HG02798 (cell line): ENCODE measurements around the gene EPS15.
A peak's percentile ranks its signal among the peaks of the same experiment; 100 is the strongest.

Source experiments
- ATAC-seq: cut with Tn5 transposase; IDR thresholded peaks from one replicate; pipeline ENCODE4 v1.9.1; 2021; ENCODE audit warnings: mild to moderate bottlenecking; ENCODE audit not compliant: unreplicated experiment, poor library complexity

EPS15 gene

DNA sequence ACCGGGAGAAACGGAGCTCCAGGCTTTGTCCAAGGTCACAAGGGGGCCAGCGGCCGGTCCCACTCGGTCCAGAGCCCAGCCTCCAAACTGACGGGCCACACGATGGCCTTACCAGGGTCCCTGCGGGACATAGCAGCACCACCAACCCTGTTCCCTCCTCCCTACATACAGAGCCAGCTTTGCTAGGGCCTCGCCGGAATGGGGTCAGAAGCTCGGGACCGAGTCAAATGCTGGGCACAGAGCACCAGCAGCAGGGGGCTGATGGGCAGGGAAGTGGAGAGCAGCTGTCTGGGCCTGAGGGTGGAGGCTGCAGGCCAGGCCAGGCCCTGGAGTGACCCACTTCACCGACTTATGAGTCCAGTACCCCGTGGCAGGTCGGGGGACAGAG lies 173.8 kb downstream of the EPS15 start:
- no peak for ATAC-seq

DNA sequence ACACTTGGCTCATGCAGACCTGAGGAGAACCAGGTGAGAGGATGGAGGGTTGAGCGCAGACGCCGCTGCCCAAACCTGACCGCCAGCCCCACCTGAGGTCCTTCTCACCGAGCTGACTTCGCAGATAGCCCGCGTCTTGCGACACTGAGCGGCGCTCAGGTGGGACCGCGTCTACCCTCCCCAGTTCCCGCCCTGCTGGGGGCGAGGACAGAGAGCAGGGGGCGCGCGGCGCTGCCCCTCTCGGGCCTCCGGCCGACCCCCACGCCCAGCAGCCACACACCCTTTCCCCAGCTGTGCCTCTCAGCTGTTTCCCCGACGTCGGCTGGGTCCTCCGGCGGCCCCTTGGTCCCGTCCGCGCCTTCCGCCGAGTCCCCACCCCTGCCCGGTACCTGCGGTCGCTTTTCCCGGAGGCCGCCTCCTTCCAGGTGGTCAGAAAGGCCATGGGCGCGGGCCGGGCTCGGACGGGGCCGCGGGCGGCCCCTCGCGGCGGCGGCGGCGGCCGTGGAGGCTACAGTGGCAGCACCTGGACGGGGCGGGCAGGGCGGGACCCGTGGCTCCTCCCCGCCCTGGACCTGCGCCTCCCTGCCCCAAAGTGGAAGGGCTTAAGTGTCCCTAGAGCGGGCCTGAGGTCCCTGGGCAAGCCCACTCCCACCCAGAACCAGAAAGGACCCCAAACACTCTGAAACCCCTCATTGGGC lies 174.3 kb downstream of the EPS15 start:
- no peak for ATAC-seq

DNA sequence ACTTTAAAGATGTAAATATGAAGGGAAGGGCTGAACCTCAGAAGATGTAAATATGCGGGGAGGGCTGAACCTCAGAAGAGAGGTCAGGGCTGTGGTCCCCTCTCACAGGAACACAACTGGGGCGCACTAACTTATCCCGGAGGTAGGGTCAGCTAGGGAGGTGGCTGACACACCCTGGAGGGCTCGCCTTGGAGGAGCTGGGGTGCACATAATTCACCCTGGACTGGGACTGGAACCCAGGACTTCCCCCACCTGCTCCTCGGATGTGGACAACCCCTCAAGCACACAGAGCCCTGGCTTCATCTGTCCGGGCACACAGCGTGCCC lies 174.8 kb downstream of the EPS15 start:
- no peak for ATAC-seq

DNA sequence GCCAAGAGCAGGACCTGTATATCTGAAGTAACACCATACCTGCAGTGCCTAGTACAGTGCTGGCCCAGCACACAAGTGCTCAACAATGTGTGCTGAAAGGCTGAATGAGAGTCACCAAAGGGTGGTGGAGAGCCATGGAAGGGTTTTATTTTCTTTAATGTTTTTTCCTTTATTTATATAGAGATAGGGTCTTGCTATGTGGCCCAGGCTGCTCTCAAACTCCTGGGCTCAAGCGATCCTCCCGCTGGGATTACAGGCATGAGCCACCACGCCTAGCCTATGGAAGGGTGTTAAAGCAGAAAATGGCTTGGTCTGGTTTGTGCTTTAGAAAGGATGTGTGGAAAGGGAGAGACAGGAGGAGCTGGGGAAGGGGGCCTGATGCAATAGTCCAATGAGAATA lies 175.4 kb downstream of the EPS15 start:
- ATAC-seq = no peak

- ATAC-seq = peak; percentile 4
Observed at GRCh38 chr1:51342591-51343206, 176.4 kb downstream of the EPS15 start.

GRCh38 chr1:51341876-51342496 lies 177.1 kb downstream of the EPS15 start:
- peak; percentile 59 for ATAC-seq

GRCh38 chr1:51340380-51340779 lies 178.7 kb downstream of the EPS15 start:
- no peak for ATAC-seq

- no peak for ATAC-seq
Observed at GRCh38 chr1:51336711-51337110, 182.4 kb downstream of the EPS15 start.

DNA sequence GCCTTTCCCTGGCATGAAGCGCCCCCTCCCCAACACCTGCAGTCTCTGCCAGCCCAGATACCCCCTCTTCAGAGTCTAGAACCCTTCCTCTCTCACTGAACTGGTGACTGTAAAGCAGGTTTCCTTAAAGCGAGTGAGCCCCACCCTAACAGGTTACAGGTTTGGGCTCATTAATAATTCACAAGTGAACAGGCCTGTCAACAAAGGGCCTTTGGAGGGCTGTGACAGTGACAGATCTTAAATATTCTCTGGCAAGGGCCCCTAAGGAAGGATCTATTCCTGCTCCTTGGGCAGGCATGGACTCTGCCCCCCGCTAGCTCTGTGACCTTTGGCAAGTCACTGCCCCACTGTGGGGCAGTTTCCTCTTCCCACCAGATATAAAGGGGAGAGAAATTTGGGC lies 183.1 kb downstream of the EPS15 start:
- ATAC-seq = no peak

GRCh38 chr1:51331206-51332100 lies 187.6 kb downstream of the EPS15 start:
- ATAC-seq = no peak

GRCh38 chr1:51330331-51331201 lies 188.5 kb downstream of the EPS15 start, which contains the start of gene TTC39A:
TTC39A (minus strand) TSS chr1:51330562; CDS start chr1:51330477, 85 bp downstream.
- ATAC-seq = no peak

- no peak for ATAC-seq
Observed at GRCh38 chr1:51329443-51330325, 189.4 kb downstream of the EPS15 start.

GRCh38 chr1:51328926-51329325 lies 190.1 kb downstream of the EPS15 start:
- ATAC-seq = no peak

DNA sequence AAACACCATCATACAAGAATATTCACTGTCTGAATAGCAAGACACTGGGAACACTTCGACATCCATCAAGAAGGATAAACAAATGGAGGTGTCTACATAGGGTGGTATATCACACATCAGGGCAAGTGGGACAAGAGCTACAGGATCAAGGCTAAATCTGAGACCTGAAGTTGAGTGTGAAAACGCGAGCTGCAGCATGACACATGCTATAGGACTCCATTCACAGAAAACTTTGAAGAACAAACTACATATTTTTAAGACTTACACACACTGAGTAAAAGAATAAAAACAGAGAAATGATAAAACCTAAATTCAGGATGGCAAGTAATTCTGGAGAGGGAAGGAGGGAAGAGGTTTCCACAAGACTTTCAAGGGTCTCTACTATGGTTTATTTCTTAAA lies 190.8 kb downstream of the EPS15 start:
- no peak for ATAC-seq

DNA sequence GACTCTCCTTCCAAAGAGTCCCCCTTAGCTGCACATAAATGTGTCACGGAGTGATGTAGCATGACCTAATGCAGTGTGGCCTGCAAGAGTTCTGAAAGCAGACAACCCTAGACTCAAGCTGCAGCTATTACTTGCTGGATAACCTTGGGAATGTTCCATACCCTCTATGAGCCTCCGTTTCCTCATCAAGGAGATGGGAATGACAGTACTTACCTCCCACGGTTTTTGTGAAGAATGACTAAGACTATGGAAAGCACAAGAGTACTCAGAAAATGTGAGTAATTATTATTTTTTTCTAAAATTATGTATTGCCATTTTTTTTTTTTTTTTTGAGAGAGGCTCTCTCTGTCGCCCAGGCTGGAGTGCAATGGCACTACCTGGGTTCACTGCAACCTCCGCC lies 191.7 kb downstream of the EPS15 start:
- no peak for ATAC-seq

GRCh38 chr1:51326839-51327238 lies 192.2 kb downstream of the EPS15 start:
- no peak for ATAC-seq

- no peak for ATAC-seq
Observed at GRCh38 chr1:51325878-51326755, 192.9 kb downstream of the EPS15 start.

GRCh38 chr1:51325391-51325790 lies 193.7 kb downstream of the EPS15 start:
- ATAC-seq = no peak
